ENCODE data around the gene EDA. TPM values are rescaled to one million over a fixed set of nuclear protein-coding genes. Genes with fewer than 3 reads are reported as not detected.

The EDA gene
- total RNA-seq, 1 donor from 2014 or later = not detected

DNA sequence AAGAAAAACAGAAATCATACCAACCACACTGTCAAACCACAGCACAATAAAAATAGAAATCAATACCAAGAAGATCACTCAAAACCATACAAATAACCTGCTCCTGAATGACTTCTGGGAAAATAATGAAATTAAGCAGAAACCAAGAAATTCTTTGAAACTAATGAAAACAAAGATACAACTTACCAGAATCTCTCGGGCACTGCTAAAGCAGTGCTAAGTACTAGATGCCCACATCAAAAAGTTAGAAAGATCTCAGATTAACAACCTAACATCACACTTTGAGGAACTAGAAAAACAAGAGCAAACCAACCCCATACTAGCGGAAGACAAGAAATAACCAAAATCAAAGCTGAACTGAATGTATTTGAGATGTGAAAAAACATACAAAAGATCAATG, 400.6 kb downstream of the EDA start:
- H3K27ac Mint-ChIP-seq (ENCODE audit: unreplicated experiment) = no peak overlapping the region
- H3K4me3 Mint-ChIP-seq (ENCODE audit: unreplicated experiment) = no peak overlapping the region
- H3K27me3 Mint-ChIP-seq (ENCODE audit: unreplicated experiment) = no peaks in the 10 kb centered on the region
- no peak for DNase-seq (ENCODE audit: extremely low spot score, unreplicated experiment)
- peaks cover 24% of the 10 kb centered on the region for H3K9me3 Mint-ChIP-seq (ENCODE audit: unreplicated experiment)
- TF ChIP-seq, protein P1, sequence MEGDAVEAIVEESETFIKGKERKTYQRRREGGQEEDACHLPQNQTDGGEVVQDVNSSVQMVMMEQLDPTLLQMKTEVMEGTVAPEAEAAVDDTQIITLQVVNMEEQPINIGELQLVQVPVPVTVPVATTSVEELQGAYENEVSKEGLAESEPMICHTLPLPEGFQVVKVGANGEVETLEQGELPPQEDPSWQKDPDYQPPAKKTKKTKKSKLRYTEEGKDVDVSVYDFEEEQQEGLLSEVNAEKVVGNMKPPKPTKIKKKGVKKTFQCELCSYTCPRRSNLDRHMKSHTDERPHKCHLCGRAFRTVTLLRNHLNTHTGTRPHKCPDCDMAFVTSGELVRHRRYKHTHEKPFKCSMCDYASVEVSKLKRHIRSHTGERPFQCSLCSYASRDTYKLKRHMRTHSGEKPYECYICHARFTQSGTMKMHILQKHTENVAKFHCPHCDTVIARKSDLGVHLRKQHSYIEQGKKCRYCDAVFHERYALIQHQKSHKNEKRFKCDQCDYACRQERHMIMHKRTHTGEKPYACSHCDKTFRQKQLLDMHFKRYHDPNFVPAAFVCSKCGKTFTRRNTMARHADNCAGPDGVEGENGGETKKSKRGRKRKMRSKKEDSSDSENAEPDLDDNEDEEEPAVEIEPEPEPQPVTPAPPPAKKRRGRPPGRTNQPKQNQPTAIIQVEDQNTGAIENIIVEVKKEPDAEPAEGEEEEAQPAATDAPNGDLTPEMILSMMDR (IDR thresholded peaks at IDR 0.05) = no peak
- H3K4me1 Mint-ChIP-seq (ENCODE audit: unreplicated experiment) = no peaks in the 10 kb centered on the region
- no peaks in the 10 kb centered on the region for H3K36me3 Mint-ChIP-seq (ENCODE audit: unreplicated experiment)

GRCh38 chrX:70022616-70023015, 406.7 kb downstream of the EDA start:
- no peak for DNase-seq (ENCODE audit: extremely low spot score, unreplicated experiment)
- TF ChIP-seq, protein P1 (IDR thresholded peaks at IDR 0.05) = no peak
- H3K27ac Mint-ChIP-seq (ENCODE audit: unreplicated experiment) = no peak overlapping the region
- H3K36me3 Mint-ChIP-seq (ENCODE audit: unreplicated experiment) = no peaks in the 10 kb centered on the region
- H3K9me3 Mint-ChIP-seq (ENCODE audit: unreplicated experiment) = peaks cover 8% of the 10 kb centered on the region
- no peaks in the 10 kb centered on the region for H3K4me1 Mint-ChIP-seq (ENCODE audit: unreplicated experiment)
- no peak overlapping the region for H3K4me3 Mint-ChIP-seq (ENCODE audit: unreplicated experiment)
- no peaks in the 10 kb centered on the region for H3K27me3 Mint-ChIP-seq (ENCODE audit: unreplicated experiment)

- no peak for DNase-seq (ENCODE audit: extremely low spot score, unreplicated experiment)
- Mint-ChIP-seq H3K4me1 (ENCODE audit: unreplicated experiment) (no peaks in the 10 kb centered on the region), H3K27me3 (ENCODE audit: unreplicated experiment) (no peaks in the 10 kb centered on the region), H3K9me3 (ENCODE audit: unreplicated experiment) (no peaks in the 10 kb centered on the region), H3K4me3 (ENCODE audit: unreplicated experiment) (no peak overlapping the region), H3K36me3 (ENCODE audit: unreplicated experiment) (no peaks in the 10 kb centered on the region), H3K27ac (ENCODE audit: unreplicated experiment) (no peak overlapping the region)
- TF ChIP-seq, protein P1 (IDR thresholded peaks at IDR 0.05) = no peak
These were observed 409.6 kb downstream of the EDA start for GRCh38 chrX:70025464-70025863.

GRCh38 chrX:70026112-70026850, 410.4 kb downstream of the EDA start:
- TF ChIP-seq, protein P1 (IDR thresholded peaks at IDR 0.05) = no peak
- Mint-ChIP-seq H3K27ac (ENCODE audit: unreplicated experiment) (no peak overlapping the region), H3K36me3 (ENCODE audit: unreplicated experiment) (no peaks in the 10 kb centered on the region), H3K9me3 (ENCODE audit: unreplicated experiment) (no peaks in the 10 kb centered on the region), H3K27me3 (ENCODE audit: unreplicated experiment) (no peaks in the 10 kb centered on the region), H3K4me3 (ENCODE audit: unreplicated experiment) (no peak overlapping the region), H3K4me1 (ENCODE audit: unreplicated experiment) (no peaks in the 10 kb centered on the region)
- no peak for DNase-seq (ENCODE audit: extremely low spot score, unreplicated experiment)

DNA sequence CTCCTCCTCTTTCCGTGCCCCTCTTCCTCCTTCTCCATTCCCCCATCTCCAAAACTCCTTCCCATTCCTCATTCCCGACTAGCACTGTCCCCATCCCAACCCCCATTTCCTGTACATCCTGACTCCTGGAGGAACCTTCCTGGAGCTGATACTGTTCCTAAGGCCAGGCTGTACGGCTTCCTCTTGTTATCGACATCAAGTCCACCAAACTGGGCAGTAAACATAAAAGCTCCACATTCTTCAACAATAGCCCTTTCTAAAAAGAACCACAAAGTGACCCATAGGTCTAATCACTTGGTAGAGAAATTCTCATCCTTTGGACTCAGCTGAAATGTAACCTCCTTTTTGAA, 410.9 kb downstream of the EDA start:
- H3K27me3 Mint-ChIP-seq (ENCODE audit: unreplicated experiment) = no peaks in the 10 kb centered on the region
- no peak overlapping the region for H3K27ac Mint-ChIP-seq (ENCODE audit: unreplicated experiment)
- no peaks in the 10 kb centered on the region for H3K4me1 Mint-ChIP-seq (ENCODE audit: unreplicated experiment)
- H3K4me3 Mint-ChIP-seq (ENCODE audit: unreplicated experiment) = no peak overlapping the region
- no peak for DNase-seq (ENCODE audit: extremely low spot score, unreplicated experiment)
- TF ChIP-seq, protein P1 (IDR thresholded peaks at IDR 0.05) = no peak
- no peaks in the 10 kb centered on the region for H3K9me3 Mint-ChIP-seq (ENCODE audit: unreplicated experiment)
- no peaks in the 10 kb centered on the region for H3K36me3 Mint-ChIP-seq (ENCODE audit: unreplicated experiment)
